ENCODE data around the gene SYT7.

SYT7 gene

GRCh38 chr11:61531044-61531443 is 49.8 kb downstream of the SYT7 start:
- peaks cover 57% of the 10 kb centered on the region for H3K27me3 Mint-ChIP-seq

GRCh38 chr11:61529537-61530225 is 51.2 kb downstream of the SYT7 start:
- Mint-ChIP-seq H3K27me3 (peaks cover 53% of the 10 kb centered on the region), H3K9me3 (no peaks in the 10 kb centered on the region), H3K4me1 (peaks cover 5% of the 10 kb centered on the region), H3K4me3 (no peak overlapping the region), H3K27ac (peak overlapping the region in 1 of 2 donors; percentile 68)
- ATAC-seq (no peak), DNase-seq (no peak)

More at GRCh38 chr11:61531044-61531443, 49.8 kb downstream of the SYT7 start:
- Mint-ChIP-seq H3K4me3 (no peak overlapping the region), H3K27ac (no peak overlapping the region), H3K4me1 (peaks cover 5% of the 10 kb centered on the region), H3K9me3 (no peaks in the 10 kb centered on the region)
- no peak for ATAC-seq
- DNase-seq: no peak

GRCh38 chr11:61528114-61528513 is 52.8 kb downstream of the SYT7 start:
- no peak overlapping the region for H3K4me3 Mint-ChIP-seq
- H3K9me3 Mint-ChIP-seq: no peaks in the 10 kb centered on the region
- peaks cover 47% of the 10 kb centered on the region for H3K27me3 Mint-ChIP-seq
- ATAC-seq (no peak), DNase-seq (no peak)
- no peak overlapping the region for H3K27ac Mint-ChIP-seq
- H3K4me1 Mint-ChIP-seq: peaks cover 5% of the 10 kb centered on the region

- Mint-ChIP-seq H3K4me3 (no peak overlapping the region), H3K4me1 (peaks cover 5% of the 10 kb centered on the region), H3K9me3 (no peaks in the 10 kb centered on the region), H3K27me3 (peaks cover 43% of the 10 kb centered on the region), H3K27ac (no peak overlapping the region)
- DNase-seq: no peak
- ATAC-seq: no peak
Observed at GRCh38 chr11:61526956-61527731, 53.7 kb downstream of the SYT7 start.

GRCh38 chr11:61526229-61526628 is 54.6 kb downstream of the SYT7 start:
- DNase-seq: no peak

GRCh38 chr11:61524963-61525587 is 55.8 kb downstream of the SYT7 start:
- peaks cover 43% of the 10 kb centered on the region for H3K27me3 Mint-ChIP-seq
- peak overlapping the region in 1 of 2 donors; percentile 27 for H3K27ac Mint-ChIP-seq
- ATAC-seq (no peak), DNase-seq (no peak)
- no peaks in the 10 kb centered on the region for H3K9me3 Mint-ChIP-seq
- H3K4me1 Mint-ChIP-seq: no peaks in the 10 kb centered on the region
- H3K4me3 Mint-ChIP-seq: no peak overlapping the region

More at GRCh38 chr11:61526229-61526628, 54.6 kb downstream of the SYT7 start:
- peaks cover 43% of the 10 kb centered on the region for H3K27me3 Mint-ChIP-seq
- H3K4me3 Mint-ChIP-seq: no peak overlapping the region
- H3K9me3 Mint-ChIP-seq: no peaks in the 10 kb centered on the region
- no peak for ATAC-seq
- peaks cover 3% of the 10 kb centered on the region for H3K4me1 Mint-ChIP-seq
- no peak overlapping the region for H3K27ac Mint-ChIP-seq

GRCh38 chr11:61524446-61524845 is 56.4 kb downstream of the SYT7 start:
- Mint-ChIP-seq H3K27ac (no peak overlapping the region), H3K27me3 (peaks cover 42% of the 10 kb centered on the region), H3K4me1 (no peaks in the 10 kb centered on the region), H3K4me3 (no peak overlapping the region), H3K9me3 (no peaks in the 10 kb centered on the region)
- ATAC-seq (no peak), DNase-seq (no peak)

GRCh38 chr11:61522881-61523280 is 58.0 kb downstream of the SYT7 start:
- peaks cover 37% of the 10 kb centered on the region for H3K27me3 Mint-ChIP-seq
- no peak for ATAC-seq
- no peak overlapping the region for H3K4me3 Mint-ChIP-seq
- no peaks in the 10 kb centered on the region for H3K4me1 Mint-ChIP-seq
- DNase-seq: no peak
- no peaks in the 10 kb centered on the region for H3K9me3 Mint-ChIP-seq
- peak overlapping the region in 1 of 2 donors; percentile 39 for H3K27ac Mint-ChIP-seq

- H3K9me3 Mint-ChIP-seq: no peaks in the 10 kb centered on the region
- peaks cover 17% of the 10 kb centered on the region for H3K4me1 Mint-ChIP-seq
- peaks cover 42% of the 10 kb centered on the region for H3K27me3 Mint-ChIP-seq
- ATAC-seq: peak; percentile 31
- peak overlapping the region in 1 of 2 donors; percentile 49 for H3K27ac Mint-ChIP-seq
- no peak for DNase-seq
- H3K4me3 Mint-ChIP-seq: no peak overlapping the region
Observed at GRCh38 chr11:61518032-61518795, 62.7 kb downstream of the SYT7 start.

GRCh38 chr11:61516675-61517572 is 64.0 kb downstream of the SYT7 start:
- H3K27ac Mint-ChIP-seq: no peak overlapping the region
- peaks cover 17% of the 10 kb centered on the region for H3K4me1 Mint-ChIP-seq
- H3K9me3 Mint-ChIP-seq: no peaks in the 10 kb centered on the region
- ATAC-seq: peak; percentile 63
- peaks cover 54% of the 10 kb centered on the region for H3K27me3 Mint-ChIP-seq
- H3K4me3 Mint-ChIP-seq: peak overlapping the region; percentile 43 to 60
- DNase-seq: peak; percentile 61 to 70

GRCh38 chr11:61516191-61516590 is 64.7 kb downstream of the SYT7 start:
- DNase-seq (no peak), ATAC-seq (peak; percentile 5)
- Mint-ChIP-seq H3K9me3 (no peaks in the 10 kb centered on the region), H3K4me1 (peaks cover 17% of the 10 kb centered on the region), H3K27ac (no peak overlapping the region), H3K27me3 (peaks cover 61% of the 10 kb centered on the region), H3K4me3 (peak overlapping the region in 1 of 2 donors; percentile 24)

GRCh38 chr11:61515686-61516085 is 65.2 kb downstream of the SYT7 start:
- H3K4me1 Mint-ChIP-seq: peaks cover 17% of the 10 kb centered on the region
- no peaks in the 10 kb centered on the region for H3K9me3 Mint-ChIP-seq
- peaks cover 66% of the 10 kb centered on the region for H3K27me3 Mint-ChIP-seq
- peak overlapping the region in 1 of 2 donors; percentile 48 for H3K27ac Mint-ChIP-seq
- ATAC-seq (no peak), DNase-seq (no peak)
- H3K4me3 Mint-ChIP-seq: no peak overlapping the region

- H3K27me3 Mint-ChIP-seq: peaks cover 80% of the 10 kb centered on the region
- peak overlapping the region; percentile 15 to 91 for H3K27ac Mint-ChIP-seq
- no peak overlapping the region for H3K4me3 Mint-ChIP-seq
- DNase-seq (no peak), ATAC-seq (no peak)
- H3K9me3 Mint-ChIP-seq: no peaks in the 10 kb centered on the region
- peaks cover 18% of the 10 kb centered on the region for H3K4me1 Mint-ChIP-seq
Observed at GRCh38 chr11:61514050-61514917, 66.6 kb downstream of the SYT7 start.

Data from stimulated activated naive CD8-positive, alpha-beta T cell treated with anti-CD3 and anti-CD28 coated beads, Interleukin-15, amount 100 ng/mL, for 72 hours (primary cell).